Measurements from ENCODE around the gene EPM2AIP1. TPM values are rescaled to one million over a fixed set of nuclear protein-coding genes. Genes with fewer than 3 reads are reported as not detected.
"Not testable (repeated sequence)": the region's sequence is repeated elsewhere in the genome, so short reads cannot be mapped to it uniquely, and the experiment has no call there.

The EPM2AIP1 gene
- total RNA-seq, 1 donor from 2014 or later = 7.4 TPM

DNA sequence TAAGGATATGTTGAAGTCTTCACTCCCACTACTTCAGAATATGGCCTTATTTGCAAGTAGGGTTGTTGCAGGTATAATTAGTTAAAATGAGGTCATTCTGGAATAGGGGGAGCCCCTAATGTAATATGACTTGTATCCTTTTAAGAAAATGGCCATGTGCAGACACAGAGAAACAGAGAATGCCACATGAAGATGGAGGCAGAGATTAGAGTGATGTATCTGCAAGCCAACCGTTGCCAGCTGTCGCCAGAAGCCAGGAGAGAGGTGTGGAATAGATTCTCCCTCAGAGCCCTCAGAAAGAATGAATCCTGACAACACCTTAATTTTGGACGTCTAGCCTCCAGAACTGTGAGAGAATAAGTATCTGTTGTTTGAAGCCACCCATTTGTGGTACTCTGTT, 36.8 kb downstream of the EPM2AIP1 start:
- DNase-seq (ENCODE audit: low spot score) = no peak
- no peak for ATAC-seq

DNA sequence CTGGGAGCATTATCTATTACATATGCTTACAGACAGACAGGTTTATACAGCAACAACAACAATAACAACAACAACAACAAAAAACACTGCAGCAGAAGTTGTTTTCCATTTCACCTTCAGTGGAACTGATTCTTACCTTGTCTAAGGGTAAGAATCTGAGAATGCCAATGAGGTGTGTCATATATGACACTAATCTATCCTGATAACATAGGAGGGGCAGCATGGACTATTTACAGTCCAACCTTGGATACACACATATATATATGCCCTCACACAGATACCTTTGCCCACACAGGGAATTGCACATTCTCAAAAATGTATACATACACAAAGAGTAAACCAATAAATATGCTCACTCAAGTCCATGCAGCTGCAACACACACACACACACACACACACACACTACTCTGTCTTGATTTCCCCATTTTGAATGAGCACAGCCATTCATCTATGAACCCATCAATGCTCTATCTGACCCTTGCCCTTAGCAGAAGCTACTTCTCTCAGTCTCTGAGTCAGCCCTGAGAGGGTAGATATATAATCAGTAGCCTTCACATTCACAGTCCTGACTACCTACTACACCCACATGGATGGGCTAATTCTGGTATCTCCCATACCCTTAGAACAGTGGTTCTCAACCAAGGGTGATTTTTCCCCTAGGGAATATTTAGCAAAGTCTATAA, 38.3 kb downstream of the EPM2AIP1 start:
- no peak for ATAC-seq
- DNase-seq (ENCODE audit: low spot score) = no peak

DNA sequence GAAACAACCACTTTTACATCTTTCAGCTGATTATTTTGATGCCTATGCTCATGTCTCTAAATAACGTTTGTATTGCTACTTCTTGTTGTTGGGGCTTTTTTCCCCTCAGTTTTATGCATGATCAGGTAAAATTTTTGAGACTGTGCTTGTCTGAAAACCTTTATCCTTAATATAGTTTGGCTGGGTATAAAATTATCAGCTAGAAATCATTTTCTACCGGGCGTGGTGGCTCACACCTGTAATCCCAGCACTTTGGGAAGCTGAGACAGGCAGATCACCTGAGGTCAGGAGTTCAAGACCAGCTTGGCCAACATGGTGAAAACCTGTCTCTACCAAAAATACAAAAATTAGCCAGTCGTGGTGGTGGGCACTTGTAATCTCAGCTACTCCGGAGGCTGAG, 45.1 kb downstream of the EPM2AIP1 start:
- not testable (repeated sequence) for ATAC-seq; DNase-seq (ENCODE audit: low spot score)

DNA sequence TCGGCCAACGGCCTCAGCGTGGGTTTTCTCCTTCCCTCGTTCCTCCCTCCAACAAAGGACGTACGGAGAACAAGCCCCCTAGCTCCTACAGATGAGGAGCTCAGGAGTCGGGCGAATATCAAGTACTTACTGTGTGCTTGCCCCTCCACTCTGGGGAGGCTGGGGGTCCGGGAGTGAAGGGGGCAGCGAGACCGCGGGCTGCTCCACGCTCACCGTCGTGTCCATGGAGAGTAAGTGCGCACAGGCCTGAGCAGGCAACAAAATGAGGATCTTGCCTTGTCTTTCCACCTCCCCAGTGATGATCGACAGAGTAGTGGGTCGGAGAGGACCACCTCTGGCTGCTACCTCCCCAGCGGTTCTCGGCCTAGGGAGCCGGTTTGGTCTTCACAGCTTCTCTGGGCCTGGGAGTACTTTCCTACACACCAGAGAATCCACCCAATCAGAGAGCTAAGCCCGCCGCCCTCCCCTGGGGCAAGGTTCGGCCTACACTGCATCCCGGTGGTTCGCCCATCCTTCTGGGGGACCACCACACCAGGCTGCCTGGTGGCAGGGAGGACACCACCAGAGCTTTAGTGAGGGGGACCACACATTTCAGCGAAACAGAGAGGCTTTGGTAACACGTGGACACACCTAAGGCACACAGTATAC, 47.5 kb downstream of the EPM2AIP1 start:
- no peak for DNase-seq (ENCODE audit: low spot score)

DNA sequence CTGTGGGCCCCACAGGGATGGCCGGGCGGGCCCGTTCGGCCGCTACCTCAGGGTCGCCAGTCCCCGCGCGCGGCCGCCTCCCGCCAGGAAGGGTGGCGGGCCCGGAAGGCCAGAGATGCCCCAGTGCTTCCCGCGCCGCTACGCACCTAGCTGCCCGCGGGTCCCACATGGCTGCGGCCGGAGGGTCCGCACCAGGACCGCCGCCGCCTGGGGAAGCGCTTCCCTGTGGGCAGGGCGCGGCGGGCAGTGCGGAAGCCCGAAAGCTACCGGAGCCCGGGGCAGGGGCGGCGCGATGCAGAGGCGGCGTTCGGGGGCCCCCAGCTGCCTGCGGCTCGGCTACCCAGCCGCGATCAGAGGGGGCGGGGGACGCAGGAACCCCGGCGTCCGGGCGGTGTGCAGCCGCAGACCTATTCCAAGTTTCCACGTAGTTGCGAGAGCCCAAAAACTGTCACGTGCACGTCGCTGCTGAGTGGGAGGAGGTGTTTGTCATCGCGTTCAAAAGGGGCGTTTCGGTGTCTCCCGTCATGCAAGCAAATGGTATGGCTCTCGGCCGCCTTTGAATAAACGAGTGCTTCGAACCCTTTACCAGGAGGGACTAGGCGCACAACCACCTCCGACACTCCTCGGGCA, 48.2 kb downstream of the EPM2AIP1 start, which contains the start of gene TRANK1:
Gene TRANK1 (minus strand): TSS at position 414 of the 630 bp plus-strand sequence. CDS start 245 bp downstream, at position 169.
- peak; percentile 71 for DNase-seq (ENCODE audit: low spot score)
- ATAC-seq = peak; percentile 73

More for the DNA sequence above, 47.5 kb downstream of the EPM2AIP1 start:
- ATAC-seq = no peak

DNA sequence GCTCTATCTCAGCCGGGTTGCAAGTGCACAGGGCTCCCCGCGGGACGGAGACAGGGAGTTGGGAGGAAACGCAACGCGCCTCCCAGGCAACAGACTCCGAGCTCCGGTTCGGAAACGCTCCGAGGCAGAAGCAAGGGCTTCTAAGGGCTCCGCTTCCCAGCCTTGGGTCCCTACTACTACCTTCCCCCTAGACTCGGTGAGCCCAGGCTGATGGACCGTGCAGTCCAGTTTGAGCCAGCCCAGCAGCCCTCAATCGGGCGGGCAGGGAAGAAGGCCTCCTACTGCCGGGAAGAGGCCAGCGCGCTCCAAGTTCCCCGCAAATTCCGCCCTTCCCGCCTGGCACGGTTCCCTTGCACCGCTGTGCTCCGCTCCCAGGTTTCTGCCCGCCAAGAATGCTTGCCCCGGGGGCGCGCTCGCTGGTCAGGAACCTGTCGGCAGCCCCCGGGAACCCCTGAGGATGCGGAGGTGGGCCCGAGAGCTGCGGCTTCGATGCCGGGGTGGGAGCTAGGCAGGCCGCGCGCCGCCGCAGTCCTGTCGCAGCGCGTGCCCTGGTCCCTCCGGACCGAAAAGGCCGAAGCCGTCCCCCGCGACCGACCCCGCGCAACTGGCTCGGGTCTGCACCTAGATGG, 48.8 kb downstream of the EPM2AIP1 start:
- DNase-seq (ENCODE audit: low spot score) = peak; percentile 75

DNA sequence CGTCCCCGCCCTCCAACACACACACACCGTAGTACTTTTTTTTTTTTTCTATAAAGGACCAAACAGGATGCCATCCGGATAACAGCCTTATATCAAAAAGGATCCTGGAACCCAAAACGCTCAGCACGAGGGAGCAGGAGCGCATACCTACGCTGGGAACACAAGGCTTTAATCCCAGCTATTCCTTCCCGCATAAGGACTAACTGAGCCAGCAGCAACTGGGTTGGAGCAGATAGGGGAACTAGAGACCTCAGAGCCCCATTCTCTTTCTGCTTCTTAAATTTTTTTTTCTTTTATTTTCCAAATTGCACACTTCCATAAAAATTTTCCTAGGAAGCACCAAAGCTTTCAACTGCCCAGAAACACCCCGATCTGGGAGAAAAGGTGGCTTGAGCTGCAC, 49.3 kb downstream of the EPM2AIP1 start:
- ATAC-seq (no peak), DNase-seq (ENCODE audit: low spot score) (no peak)

More for the DNA sequence above, 48.8 kb downstream of the EPM2AIP1 start:
- ATAC-seq = peak; percentile 85

DNA sequence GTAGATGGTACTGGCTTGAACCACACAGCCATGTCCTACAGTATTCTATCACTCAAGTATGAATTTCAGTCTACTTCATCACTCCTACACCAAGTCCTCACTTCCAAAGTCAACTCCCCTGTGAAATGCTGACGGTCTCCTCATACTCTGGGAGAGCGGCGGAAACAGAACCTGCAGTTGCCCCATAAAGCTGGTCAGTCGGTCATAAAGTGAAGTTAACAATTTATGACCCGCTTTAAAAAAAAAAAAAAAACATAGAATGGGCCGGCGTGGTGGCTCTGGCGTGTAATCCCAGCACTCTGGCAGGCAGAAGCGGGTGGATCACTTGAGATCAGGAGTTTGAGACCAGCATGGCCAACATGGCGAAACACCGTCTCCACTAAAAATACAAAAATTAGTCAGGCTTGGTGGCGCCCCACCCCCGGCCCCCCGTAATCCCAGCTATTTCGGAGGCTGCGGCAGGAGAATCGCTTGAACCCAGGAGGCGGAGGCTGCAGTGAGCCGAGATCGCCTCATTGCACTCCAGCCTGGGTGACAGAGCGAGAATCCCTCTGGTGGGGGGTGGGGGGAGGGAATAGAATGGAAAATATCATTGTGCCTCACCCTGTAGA, 50.2 kb downstream of the EPM2AIP1 start:
- DNase-seq (ENCODE audit: low spot score) = no peak
- no peak for ATAC-seq

DNA sequence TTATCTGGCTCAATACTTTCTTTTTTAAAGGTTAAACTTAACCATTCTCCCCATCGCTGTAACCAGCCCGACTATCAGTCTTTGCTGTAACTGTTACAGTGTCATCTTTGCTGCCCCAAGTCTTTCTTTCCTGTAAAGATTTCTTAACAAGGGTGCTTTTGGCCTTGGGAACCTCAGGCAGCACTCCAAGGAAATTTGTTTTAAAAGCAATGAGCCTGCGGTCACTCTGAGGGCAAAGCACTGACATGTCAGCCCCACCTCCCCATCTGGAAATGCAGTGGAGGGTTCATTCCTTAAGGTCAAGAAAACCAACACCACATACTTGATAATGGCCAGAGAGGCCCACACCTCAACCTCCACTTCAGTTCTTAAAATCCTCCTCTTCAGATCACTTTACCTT, 51.3 kb downstream of the EPM2AIP1 start:
- DNase-seq (ENCODE audit: low spot score) = no peak
- ATAC-seq = no peak

DNA sequence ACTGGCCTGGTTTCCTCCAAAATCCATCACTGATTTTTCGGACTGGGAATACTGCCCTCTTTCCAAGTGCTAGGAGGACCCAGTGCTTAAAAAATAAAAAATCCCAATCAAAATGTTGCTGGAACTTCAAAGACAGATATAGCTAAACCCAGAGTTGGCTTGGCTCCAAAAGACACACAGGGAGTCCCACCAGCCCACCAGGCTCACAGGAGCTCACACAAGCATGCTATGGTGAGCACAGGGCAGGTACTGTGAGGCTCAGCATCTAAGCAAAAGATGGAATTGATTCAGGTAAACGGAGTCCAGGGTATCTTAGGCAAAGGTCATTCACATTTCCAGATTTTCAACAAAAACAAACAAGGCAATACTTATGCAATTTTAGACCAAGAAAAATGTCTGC, 51.8 kb downstream of the EPM2AIP1 start:
- no peak for ATAC-seq
- DNase-seq (ENCODE audit: low spot score) = no peak

DNA sequence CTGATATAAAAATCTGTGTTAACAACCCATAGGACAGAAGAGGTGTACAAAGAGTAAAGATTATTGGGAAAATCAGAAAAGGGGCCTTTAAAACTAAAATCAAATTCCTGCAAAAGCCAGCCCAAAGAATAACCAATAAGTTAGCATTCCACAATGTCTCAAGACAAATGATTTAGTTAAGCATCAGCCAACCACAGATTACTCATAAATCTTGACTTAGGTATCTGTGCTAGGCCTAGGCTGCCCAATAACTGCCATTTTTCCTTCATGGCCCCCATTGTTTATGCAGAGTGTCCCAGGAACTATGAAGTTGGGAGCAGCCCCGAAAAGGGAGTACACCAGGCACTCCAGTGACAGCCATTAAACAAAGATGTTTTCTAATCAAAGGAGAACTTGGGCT, 55.4 kb downstream of the EPM2AIP1 start:
- ATAC-seq = no peak
- DNase-seq (ENCODE audit: low spot score) = no peak

Other genes with a start within 250 kb of the EPM2AIP1 start
- 0.05 TPM for gene DCLK3, start 228.6 kb downstream of the EPM2AIP1 start, total RNA-seq
- 27.1 TPM for gene TRANK1, start 48.1 kb downstream of the EPM2AIP1 start, total RNA-seq
- gene MLH1, start 387 bp upstream of the EPM2AIP1 start, total RNA-seq = 13.9 TPM
- 34.7 TPM for gene LRRFIP2, start 181.5 kb upstream of the EPM2AIP1 start, total RNA-seq